Tibial nerve (tissue), 3 donors: ENCODE measurements around the gene QKI.

ENCODE experiments used
- POLR2A ChIP-seq, 2 donors: fragments of 450-650 bp; IDR thresholded peaks; one replicate each; pipeline ENCODE4 v1.6.1; 2017; ENCODE audit warnings: antibody characterized with exemption in 2 of 2, mild to moderate bottlenecking in 2 of 2, moderate library complexity in 2 of 2
- TF ChIP-seq, protein P1 (sequence below), 5 experiments: fragments of 200-600 bp in 3 of 5; fragments of 450-650 bp in 2 of 5; sonication (generic) in 3 of 5; IDR thresholded peaks; one replicate each; pipeline ENCODE4 v1.5.1; 2016 to 2019; ENCODE audit warnings: antibody characterized with exemption in 5 of 5, mild to moderate bottlenecking in 3 of 5, moderate library complexity in 2 of 5

DNA sequence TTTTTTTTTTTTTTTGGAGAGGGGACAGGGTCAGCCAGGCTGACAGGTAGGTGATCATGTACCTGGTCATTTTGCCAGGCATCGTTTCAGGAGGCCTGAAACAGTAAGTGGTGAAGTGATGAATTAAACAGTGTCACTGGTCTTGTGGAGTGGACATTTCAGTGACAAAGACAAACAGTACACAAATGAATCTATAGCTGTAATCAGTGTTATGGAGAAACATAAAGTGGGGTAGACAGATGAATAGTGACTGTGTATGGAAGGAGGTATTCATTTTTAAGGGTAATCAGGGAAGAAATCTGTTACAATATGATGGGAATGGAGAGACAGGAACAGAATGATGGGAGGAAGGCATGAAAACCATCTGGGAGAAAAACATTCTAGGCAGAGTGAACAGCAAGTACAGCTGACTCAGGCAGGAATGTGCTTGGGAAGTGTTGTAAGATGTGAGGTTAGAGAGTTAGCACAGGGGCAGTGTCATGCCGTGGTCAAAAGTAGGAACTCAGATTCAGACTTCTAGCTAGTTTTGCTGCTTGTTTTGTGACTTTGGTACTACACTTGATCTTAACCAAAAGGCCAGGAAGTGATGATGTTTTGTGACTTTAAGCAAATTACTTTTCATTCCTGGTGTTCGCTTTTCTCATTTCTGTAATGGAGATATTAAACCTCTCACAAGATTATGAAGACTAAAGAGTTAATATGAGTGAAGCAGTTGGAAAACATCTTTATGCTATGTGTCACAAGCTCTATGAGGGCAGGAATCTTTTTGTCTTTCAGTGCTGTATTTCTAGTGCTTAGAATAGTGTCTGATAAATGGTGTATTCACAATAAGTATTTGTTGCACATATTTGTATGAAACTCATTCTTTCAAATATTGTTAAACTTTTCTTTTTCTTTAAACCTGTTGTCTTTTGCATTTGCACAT is 43.4 kb downstream of the QKI start:
- no peak for TF ChIP-seq POLR2A (IDR thresholded peaks at IDR 0.05)
- TF ChIP-seq, protein P1, sequence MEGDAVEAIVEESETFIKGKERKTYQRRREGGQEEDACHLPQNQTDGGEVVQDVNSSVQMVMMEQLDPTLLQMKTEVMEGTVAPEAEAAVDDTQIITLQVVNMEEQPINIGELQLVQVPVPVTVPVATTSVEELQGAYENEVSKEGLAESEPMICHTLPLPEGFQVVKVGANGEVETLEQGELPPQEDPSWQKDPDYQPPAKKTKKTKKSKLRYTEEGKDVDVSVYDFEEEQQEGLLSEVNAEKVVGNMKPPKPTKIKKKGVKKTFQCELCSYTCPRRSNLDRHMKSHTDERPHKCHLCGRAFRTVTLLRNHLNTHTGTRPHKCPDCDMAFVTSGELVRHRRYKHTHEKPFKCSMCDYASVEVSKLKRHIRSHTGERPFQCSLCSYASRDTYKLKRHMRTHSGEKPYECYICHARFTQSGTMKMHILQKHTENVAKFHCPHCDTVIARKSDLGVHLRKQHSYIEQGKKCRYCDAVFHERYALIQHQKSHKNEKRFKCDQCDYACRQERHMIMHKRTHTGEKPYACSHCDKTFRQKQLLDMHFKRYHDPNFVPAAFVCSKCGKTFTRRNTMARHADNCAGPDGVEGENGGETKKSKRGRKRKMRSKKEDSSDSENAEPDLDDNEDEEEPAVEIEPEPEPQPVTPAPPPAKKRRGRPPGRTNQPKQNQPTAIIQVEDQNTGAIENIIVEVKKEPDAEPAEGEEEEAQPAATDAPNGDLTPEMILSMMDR (IDR thresholded peaks at IDR 0.05) = no peak
